Hepatocyte (in vitro differentiated cells): ENCODE measurements around the gene VAPA. TPM values are rescaled to one million over a fixed set of nuclear protein-coding genes. Genes with fewer than 3 reads are reported as not detected.

Experiments
- DNase-seq: peaks from one replicate; pipeline ENCODE4 v3.0.0-alpha.2; 2016; ENCODE audit warnings: low spot score
- H2AFZ ChIP-seq: fragments of 200-600 bp; sonication (generic); 2 replicates; pipeline ENCODE4 v1.6.0; 2016; ENCODE audit warnings: antibody characterized with exemption, mild to moderate bottlenecking
- H3K27ac ChIP-seq: fragments of 200-600 bp; sonication (generic); 2 replicates; pipeline ENCODE4 v1.5.1; 2016; ENCODE audit warnings: mild to moderate bottlenecking
- H3K27me3 ChIP-seq: fragments of 200-600 bp; sonication (generic); 2 replicates; pipeline ENCODE4 v1.6.1; 2016
- H3K36me3 ChIP-seq: fragments of 200-600 bp; sonication (generic); replicated peaks from 2 replicates; pipeline ENCODE4 v1.5.1; 2016; ENCODE audit warnings: low read depth; ENCODE audit not compliant: insufficient read depth
- H3K4me1 ChIP-seq: fragments of 200-600 bp; sonication (generic); 2 replicates; pipeline ENCODE4 v1.5.1; 2016; ENCODE audit warnings: mild to moderate bottlenecking, moderate library complexity; ENCODE audit not compliant: insufficient read depth
- H3K4me2 ChIP-seq: fragments of 200-600 bp; sonication (generic); 2 replicates; pipeline ENCODE4 v1.6.0; 2016
- H3K4me3 ChIP-seq: fragments of 200-600 bp; sonication (generic); 2 replicates; pipeline ENCODE4 v1.5.1; 2016; ENCODE audit warnings: mild to moderate bottlenecking
- H3K79me2 ChIP-seq: fragments of 200-600 bp; sonication (generic); 2 replicates; pipeline ENCODE4 v1.6.0; 2017; ENCODE audit warnings: mild to moderate bottlenecking
- H3K9me2 ChIP-seq: fragments of 200-600 bp; sonication (generic); replicated peaks from 2 replicates; pipeline ENCODE4 v1.6.0; 2017; ENCODE audit warnings: mild to moderate bottlenecking; ENCODE audit not compliant: insufficient read depth
- H3K9me3 ChIP-seq: fragments of 200-600 bp; sonication (generic); 2 replicates; pipeline ENCODE4 v1.5.1; 2016; ENCODE audit warnings: low read depth, mild to moderate bottlenecking
- H4K20me1 ChIP-seq: fragments of 200-600 bp; sonication (generic); 2 replicates; pipeline ENCODE4 v1.6.0; 2016; ENCODE audit warnings: mild to moderate bottlenecking; ENCODE audit not compliant: insufficient read depth, poor library complexity, severe bottlenecking
- EZH2 ChIP-seq: fragments of 200-600 bp; sonication (generic); IDR thresholded peaks from 2 replicates; pipeline ENCODE4 v1.6.1; 2016; ENCODE audit warnings: antibody characterized with exemption, mild to moderate bottlenecking, borderline replicate concordance
- EZH2phosphoT487 ChIP-seq: fragments of 200-600 bp; sonication (generic); IDR thresholded peaks from one replicate; pipeline ENCODE4 v1.6.1; 2018; ENCODE audit warnings: antibody characterized with exemption, mild to moderate bottlenecking, low read depth, moderate library complexity; ENCODE audit not compliant: unreplicated experiment, severe bottlenecking
- WGBS: methylation state at CpG from one replicate; pipeline ENCODE4 v1.1.6; 2016; ENCODE audit warnings: low lambda C conversion rate; ENCODE audit errors: missing lambda C conversion rate; 5-methylcytosine and 5-hydroxymethylcytosine counted together
- polyA plus RNA-seq: library from polyadenylated mRNA; unstranded; fragments of >200 nt; fragmentation: Nextera tagmentation; extraction: Ambion mirVana; gene quantifications from 2 replicates; pipeline ENCODE4 v1.2.1, GENCODE V29; 2016
- total RNA-seq: library from RNA; depleted of rRNA; stranded (reverse); fragments of >200 nt; gene quantifications from 2 replicates; pipeline ENCODE4 v1.2.3, GENCODE V29; 2014
- TF ChIP-seq, protein P1 (sequence below): fragments of 200-600 bp; sonication (generic); IDR thresholded peaks from 2 replicates; pipeline ENCODE4 v1.5.1; 2016; ENCODE audit warnings: antibody characterized with exemption, mild to moderate bottlenecking; ENCODE audit not compliant: poor library complexity

The VAPA gene
- total and polyA plus RNA-seq, 2 experiments from 2014 or later = 290 to 324 TPM

- H3K36me3 ChIP-seq = no peaks in the 10 kb centered on the region
- no peak overlapping the region for H3K27ac ChIP-seq
- H3K4me2 ChIP-seq = no peak overlapping the region
- no peaks in the 10 kb centered on the region for H3K9me2 ChIP-seq
- H3K9me3 ChIP-seq = no peaks in the 10 kb centered on the region
- H2AFZ ChIP-seq = no peak overlapping the region
- no peak overlapping the region for H3K4me3 ChIP-seq
- TF ChIP-seq EZH2phosphoT487 = no peak
- TF ChIP-seq EZH2 = no peak
- TF ChIP-seq, protein P1, sequence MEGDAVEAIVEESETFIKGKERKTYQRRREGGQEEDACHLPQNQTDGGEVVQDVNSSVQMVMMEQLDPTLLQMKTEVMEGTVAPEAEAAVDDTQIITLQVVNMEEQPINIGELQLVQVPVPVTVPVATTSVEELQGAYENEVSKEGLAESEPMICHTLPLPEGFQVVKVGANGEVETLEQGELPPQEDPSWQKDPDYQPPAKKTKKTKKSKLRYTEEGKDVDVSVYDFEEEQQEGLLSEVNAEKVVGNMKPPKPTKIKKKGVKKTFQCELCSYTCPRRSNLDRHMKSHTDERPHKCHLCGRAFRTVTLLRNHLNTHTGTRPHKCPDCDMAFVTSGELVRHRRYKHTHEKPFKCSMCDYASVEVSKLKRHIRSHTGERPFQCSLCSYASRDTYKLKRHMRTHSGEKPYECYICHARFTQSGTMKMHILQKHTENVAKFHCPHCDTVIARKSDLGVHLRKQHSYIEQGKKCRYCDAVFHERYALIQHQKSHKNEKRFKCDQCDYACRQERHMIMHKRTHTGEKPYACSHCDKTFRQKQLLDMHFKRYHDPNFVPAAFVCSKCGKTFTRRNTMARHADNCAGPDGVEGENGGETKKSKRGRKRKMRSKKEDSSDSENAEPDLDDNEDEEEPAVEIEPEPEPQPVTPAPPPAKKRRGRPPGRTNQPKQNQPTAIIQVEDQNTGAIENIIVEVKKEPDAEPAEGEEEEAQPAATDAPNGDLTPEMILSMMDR = no peak
- H3K27me3 ChIP-seq = no peaks in the 10 kb centered on the region
- H3K79me2 ChIP-seq = peaks cover 54% of the 10 kb centered on the region
- no peaks in the 10 kb centered on the region for H3K4me1 ChIP-seq
- 85% methylated on average over 5 of the region's 5 CpGs for WGBS
- no peak for DNase-seq
- H4K20me1 ChIP-seq = peaks cover 9% of the 10 kb centered on the region
Measured at GRCh38 chr18:9949861-9950260, 36.0 kb downstream of the VAPA start.

GRCh38 chr18:9950289-9951016 lies 36.6 kb downstream of the VAPA start:
- Histone ChIP-seq H3K4me1 (no peaks in the 10 kb centered on the region), H3K79me2 (peaks cover 53% of the 10 kb centered on the region), H3K27me3 (no peaks in the 10 kb centered on the region), H3K9me3 (no peaks in the 10 kb centered on the region), H4K20me1 (peaks cover 12% of the 10 kb centered on the region), H3K9me2 (no peaks in the 10 kb centered on the region), H2AFZ (no peak overlapping the region), H3K4me3 (no peak overlapping the region), H3K4me2 (no peak overlapping the region), H3K27ac (no peak overlapping the region), H3K36me3 (no peaks in the 10 kb centered on the region)
- 92% methylated on average over 3 of the region's 3 CpGs for WGBS
- no peak for TF ChIP-seq EZH2
- TF ChIP-seq, protein P1 = no peak
- DNase-seq = no peak

DNA sequence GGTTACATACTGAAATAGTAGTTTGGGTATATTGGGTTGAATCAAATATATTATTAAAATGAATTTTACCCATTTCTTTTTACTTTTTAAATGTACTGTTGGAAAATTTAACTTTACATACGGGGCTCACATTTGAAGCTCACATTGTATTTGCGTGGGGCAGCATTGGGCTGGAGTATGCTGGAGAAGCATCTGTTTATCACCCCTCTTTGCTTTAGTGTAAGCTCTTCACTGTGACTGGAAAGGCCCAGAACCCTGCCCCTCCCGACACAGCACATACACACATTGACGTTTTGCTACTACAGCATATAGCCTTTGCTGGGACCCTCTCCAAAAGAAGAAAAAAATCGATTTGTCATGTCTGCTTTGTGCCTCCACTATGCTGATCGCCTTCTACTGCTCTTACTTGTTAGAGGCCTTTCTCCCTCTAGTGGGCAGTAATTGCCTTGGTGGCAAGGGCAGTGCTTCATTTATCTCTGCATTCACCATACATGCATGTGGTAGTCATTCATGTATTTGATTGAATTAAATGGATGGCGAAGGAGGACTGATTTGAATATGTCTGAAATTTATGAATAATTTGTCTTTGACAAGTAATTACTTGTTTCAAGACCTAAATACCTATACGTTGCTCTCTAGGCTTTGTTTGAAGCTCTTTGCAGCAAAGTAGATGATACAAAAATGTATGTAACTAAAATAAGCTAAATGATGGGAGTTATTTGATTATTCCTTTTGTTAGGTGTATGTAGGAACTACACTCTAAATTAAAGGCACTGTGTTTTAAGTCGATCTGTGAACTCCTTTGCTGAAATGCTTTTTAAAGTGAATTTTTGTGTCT lies 37.4 kb downstream of the VAPA start:
- Histone ChIP-seq H2AFZ (no peak overlapping the region), H4K20me1 (peaks cover 9% of the 10 kb centered on the region), H3K4me3 (no peak overlapping the region), H3K9me2 (no peaks in the 10 kb centered on the region), H3K79me2 (peaks cover 45% of the 10 kb centered on the region), H3K36me3 (no peaks in the 10 kb centered on the region), H3K27me3 (no peaks in the 10 kb centered on the region), H3K9me3 (no peaks in the 10 kb centered on the region), H3K4me1 (no peaks in the 10 kb centered on the region), H3K4me2 (no peak overlapping the region), H3K27ac (no peak overlapping the region)
- 80% methylated on average over 9 of the region's 9 CpGs for WGBS
- TF ChIP-seq EZH2phosphoT487 = no peak
- TF ChIP-seq, protein P1 = peak; percentile 61
- peak; percentile 59 for DNase-seq
